ENCODE data around the gene KCTD13. TPM values are rescaled to one million over a fixed set of nuclear protein-coding genes. Genes with fewer than 3 reads are reported as not detected.

KCTD13 gene
- total RNA-seq, 2 donors from 2014 or later, result 14.3 to 49.1 TPM

GRCh38 chr16:29922986-29923501 is 3.0 kb downstream of the KCTD13 start:
- Histone ChIP-seq H3K36me3 (replicated peaks in 1 of 2; ENCODE audit: insufficient read depth in 1 of 2, low read depth in 2 of 2) (peaks cover 0 to 8% of the 10 kb centered on the region in 2 donors), H3K9me3 (no peaks in the 10 kb centered on the region), H3K27ac (no peak overlapping the region), H3K4me1 (peaks cover 23% of the 10 kb centered on the region), H3K4me3 (no peak overlapping the region), H3K27me3 (no peaks in the 10 kb centered on the region)
- no peak for ATAC-seq
- TF ChIP-seq POLR2A (IDR thresholded peaks at IDR 0.05), result no peak
- no peak for TF ChIP-seq CTCF (IDR thresholded peaks at IDR 0.05)
- 91 to 92% methylated on average over 2 to 12 of the region's 12 CpGs for whole genome bisulfite sequencing, 2 donors
- intact Hi-C loops (cut with DNase I), result no loop called here
- DNase-seq, result no peak

- Histone ChIP-seq H3K4me3 (no peak overlapping the region), H3K36me3 (replicated peaks in 1 of 2; ENCODE audit: insufficient read depth in 1 of 2, low read depth in 2 of 2) (peaks cover 0 to 8% of the 10 kb centered on the region in 2 donors), H3K4me1 (peaks cover 23% of the 10 kb centered on the region), H3K27me3 (no peaks in the 10 kb centered on the region), H3K9me3 (no peaks in the 10 kb centered on the region), H3K27ac (no peak overlapping the region)
- no peak for TF ChIP-seq CTCF (IDR thresholded peaks at IDR 0.05)
- TF ChIP-seq POLR2A (IDR thresholded peaks at IDR 0.05), result no peak
- no peak for DNase-seq
- no peak for ATAC-seq
- intact Hi-C loops (cut with DNase I), result no loop called here
- 83 to 85% methylated on average over 2 of the region's 2 CpGs for WGBS, 2 donors
These were observed 3.7 kb downstream of the KCTD13 start for GRCh38 chr16:29922326-29922725.

GRCh38 chr16:29921034-29921385 is 5.0 kb downstream of the KCTD13 start:
- intact Hi-C loops (cut with DNase I), result no loop called here
- Histone ChIP-seq H3K27me3 (no peaks in the 10 kb centered on the region), H3K27ac (no peak overlapping the region), H3K4me1 (peaks cover 12% of the 10 kb centered on the region), H3K9me3 (no peaks in the 10 kb centered on the region), H3K36me3 (replicated peaks in 1 of 2; ENCODE audit: insufficient read depth in 1 of 2, low read depth in 2 of 2) (peaks cover 0 to 8% of the 10 kb centered on the region in 2 donors), H3K4me3 (no peak overlapping the region)
- ATAC-seq, result no peak
- TF ChIP-seq CTCF (IDR thresholded peaks at IDR 0.05) (no peak), POLR2A (IDR thresholded peaks at IDR 0.05) (no peak)
- WGBS, 2 donors, result 90 to 94% methylated on average over 3 of the region's 3 CpGs
- no peak for DNase-seq

GRCh38 chr16:29920288-29921033 is 5.6 kb downstream of the KCTD13 start:
- intact Hi-C loops (cut with DNase I), result no loop called here
- Histone ChIP-seq H3K4me1 (peaks cover 12% of the 10 kb centered on the region), H3K27ac (no peak overlapping the region), H3K9me3 (no peaks in the 10 kb centered on the region), H3K27me3 (no peaks in the 10 kb centered on the region), H3K4me3 (no peak overlapping the region), H3K36me3 (replicated peaks in 1 of 2; ENCODE audit: insufficient read depth in 1 of 2, low read depth in 2 of 2) (peaks cover 0 to 8% of the 10 kb centered on the region in 2 donors)
- no peak for DNase-seq
- WGBS, 2 donors, result 72 to 78% methylated on average over 6 of the region's 6 CpGs
- ATAC-seq, result no peak
- TF ChIP-seq POLR2A (IDR thresholded peaks at IDR 0.05) (no peak), CTCF (IDR thresholded peaks at IDR 0.05) (no peak)

GRCh38 chr16:29916979-29917378 is 9.0 kb downstream of the KCTD13 start:
- Histone ChIP-seq H3K9me3 (no peaks in the 10 kb centered on the region), H3K27me3 (no peaks in the 10 kb centered on the region), H3K4me1 (no peaks in the 10 kb centered on the region), H3K4me3 (no peak overlapping the region), H3K36me3 (replicated peaks in 1 of 2; ENCODE audit: insufficient read depth in 1 of 2, low read depth in 2 of 2) (peaks cover 0 to 10% of the 10 kb centered on the region in 2 donors), H3K27ac (no peak overlapping the region)
- no peak for ATAC-seq
- intact Hi-C loops (cut with DNase I), result no loop called here
- TF ChIP-seq POLR2A (IDR thresholded peaks at IDR 0.05) (no peak), CTCF (IDR thresholded peaks at IDR 0.05) (no peak)
- 88 to 100% methylated on average over 1 of the region's 1 CpG for WGBS, 2 donors
- DNase-seq, result no peak

Data from body of pancreas (tissue), 4 donors.